Hippocampal formation (tissue), 2 donors: Measurements from ENCODE around the gene SLC35F3.
"Not testable (repeated sequence)": the region's sequence is repeated elsewhere in the genome, so short reads cannot be mapped to it uniquely, and the experiment has no call there.

Source experiments
- DNase-seq, 2 donors: peaks; one replicate each; lab custom pipeline; 2025; lab: John Stamatoyannopoulos, UW

Gene SLC35F3

DNA sequence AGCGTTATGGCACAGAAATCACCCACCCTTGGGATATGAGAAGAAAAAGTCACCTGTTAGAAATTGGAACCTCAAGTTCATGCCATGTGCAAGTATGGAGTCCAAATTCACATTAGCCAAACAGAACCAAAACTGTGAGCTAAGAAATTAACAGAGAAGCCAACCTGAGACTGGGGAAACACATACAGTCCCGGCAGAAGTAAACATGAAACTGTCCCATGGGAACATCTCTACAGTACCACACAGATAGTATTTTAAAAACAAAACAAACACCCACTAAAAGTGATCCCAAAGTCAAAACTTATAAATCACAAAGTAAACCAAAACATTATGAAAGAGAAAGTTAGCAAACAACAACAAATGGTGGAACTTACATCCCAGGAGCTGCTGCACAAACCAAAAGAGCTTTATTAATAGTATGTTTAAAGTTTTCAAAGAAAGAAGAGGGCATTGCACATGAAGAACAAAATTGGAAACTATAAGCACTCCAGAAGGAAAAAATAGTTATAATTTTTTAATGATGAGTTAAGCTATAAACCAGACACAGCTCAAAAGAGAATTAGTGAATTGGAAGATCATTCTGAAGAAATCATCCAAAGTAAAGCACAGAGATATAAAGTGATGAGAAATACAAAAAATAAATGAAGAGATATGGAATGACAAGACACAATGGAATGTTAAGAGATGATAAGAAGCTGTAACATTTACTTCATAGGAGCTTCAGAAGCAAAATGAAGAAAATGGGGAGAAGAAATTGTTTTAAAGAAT is 385.2 kb downstream of the SLC35F3 start:
- no peak for DNase-seq

DNA sequence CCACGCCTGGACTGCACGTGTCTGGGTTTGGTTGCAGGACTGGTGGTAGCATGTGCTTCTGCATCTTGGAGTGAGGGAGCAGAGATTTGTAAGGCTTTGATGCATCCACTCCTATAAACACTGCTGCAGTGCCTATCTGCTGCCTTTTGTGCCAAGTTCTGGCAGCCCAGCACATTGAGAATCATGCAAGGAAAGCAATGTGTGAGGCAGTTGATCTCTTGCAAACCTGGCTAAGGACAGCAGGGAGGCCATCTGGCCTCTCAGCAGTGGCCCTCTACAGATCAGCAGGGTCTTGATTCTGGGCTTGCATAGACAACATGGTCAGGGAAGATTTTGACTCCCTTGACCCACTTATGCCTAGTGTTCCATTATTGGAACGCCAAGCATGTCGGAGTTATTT is 387.5 kb downstream of the SLC35F3 start:
- no peak for DNase-seq

DNA sequence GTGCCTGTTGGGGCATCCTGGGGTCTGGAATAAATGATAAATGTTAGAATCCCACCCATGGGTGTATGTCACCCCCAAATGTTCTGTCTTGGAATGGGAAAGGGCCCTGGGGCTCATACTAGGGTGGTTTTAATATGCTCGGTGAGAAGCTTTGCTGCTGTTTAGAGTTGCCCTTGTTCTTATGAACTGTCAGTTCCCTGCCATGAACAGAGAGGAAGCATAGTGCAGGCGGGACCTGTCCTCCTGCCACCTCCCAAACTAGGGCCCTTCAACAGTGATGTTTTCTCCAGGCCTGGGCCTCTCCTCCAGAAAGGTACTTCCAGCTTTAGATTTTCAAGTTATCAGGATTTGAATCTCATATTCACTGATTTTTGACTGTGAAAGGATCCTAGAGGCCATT is 388.1 kb downstream of the SLC35F3 start:
- DNase-seq, result no peak

DNA sequence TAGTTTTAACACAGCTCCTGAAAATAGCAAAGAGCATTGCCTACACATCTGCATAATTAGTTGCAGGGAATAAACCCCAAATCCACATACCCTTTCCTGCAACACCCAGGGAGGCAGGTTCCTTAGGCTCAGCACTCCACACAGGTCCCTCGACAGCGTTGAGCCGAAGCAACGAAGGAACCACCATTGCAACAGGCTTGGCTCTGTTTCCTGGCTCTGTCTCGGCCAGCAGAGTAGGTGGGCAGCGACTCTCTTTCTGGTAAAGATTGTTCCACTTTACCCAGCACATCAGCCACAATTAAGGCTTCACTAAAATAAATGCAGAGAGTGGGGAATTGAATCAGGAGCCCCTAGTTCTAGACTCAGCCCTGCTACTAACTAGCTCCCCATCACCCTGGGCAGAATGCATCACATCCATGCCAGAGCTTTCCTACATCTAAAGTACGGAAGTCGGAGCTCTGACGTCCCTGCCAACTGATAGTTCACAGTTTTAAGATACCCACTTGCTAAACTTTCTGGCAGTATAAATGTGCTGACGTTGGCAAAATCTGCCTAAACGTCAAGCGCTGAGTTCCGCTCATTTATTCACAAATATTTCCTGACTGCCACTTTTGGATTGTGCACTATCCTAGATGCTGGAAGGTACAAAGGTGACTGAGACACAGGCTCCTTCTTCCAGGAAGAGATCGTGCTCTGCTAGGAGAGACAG is 389.8 kb downstream of the SLC35F3 start:
- no peak for DNase-seq

DNA sequence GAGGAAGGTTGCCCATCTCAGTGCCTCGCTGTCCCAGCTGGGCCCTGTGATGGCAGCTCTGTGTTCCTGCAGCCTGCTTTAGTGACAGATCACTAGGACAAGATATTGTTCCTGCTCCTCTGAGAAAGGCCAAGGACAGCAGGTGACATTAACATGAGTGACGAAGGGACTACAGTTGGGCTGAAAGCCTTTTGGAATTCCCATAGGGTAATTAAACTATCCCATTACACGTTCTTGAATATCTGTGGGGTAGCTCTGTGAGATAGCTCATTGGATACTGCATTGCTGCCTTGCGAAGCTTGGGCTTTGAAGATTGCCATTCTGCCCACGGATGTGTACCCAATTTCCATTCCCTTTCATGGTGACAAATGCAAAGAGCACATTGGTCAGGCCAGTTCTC is 390.6 kb downstream of the SLC35F3 start:
- no peak for DNase-seq

DNA sequence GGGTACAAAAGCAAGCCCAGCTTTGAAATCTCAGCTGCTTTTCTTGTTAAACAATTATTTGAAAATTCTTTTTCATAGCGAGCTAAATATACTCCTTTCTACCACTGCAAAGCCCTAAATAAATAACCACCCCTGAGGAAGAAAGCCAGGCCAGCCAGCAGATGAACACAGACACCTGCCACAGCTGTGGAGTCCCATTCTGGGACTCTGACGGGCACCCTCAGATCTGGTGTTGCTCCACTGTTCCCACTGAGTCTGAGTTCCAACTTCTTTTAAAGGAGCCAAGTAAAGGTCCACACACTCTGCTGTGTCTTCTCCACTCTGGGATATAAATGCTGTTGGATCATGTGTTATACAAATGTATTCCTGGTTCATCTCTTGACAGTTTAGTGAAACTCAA is 391.1 kb downstream of the SLC35F3 start:
- no peak for DNase-seq

DNA sequence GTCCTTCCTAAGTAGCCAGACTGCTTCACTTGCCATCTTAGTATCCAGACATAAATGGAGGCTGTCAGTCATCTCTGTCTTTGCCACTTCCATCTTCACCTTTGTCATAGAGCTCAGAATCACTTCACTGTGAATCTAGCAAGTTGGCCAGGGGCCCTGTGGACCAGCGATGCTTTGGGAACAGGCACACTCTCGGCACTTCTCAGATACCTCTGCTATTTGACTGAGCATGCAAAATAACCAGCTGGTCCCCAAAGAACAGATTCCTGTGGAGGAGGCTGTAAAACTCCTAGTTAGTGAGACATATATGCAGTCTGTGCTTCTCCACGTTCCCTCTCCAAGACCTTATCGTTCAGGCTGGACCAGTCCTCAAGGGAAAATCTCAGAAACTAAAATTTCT is 392.0 kb downstream of the SLC35F3 start:
- peak in 1 of 2 donors; percentile 16 for DNase-seq

DNA sequence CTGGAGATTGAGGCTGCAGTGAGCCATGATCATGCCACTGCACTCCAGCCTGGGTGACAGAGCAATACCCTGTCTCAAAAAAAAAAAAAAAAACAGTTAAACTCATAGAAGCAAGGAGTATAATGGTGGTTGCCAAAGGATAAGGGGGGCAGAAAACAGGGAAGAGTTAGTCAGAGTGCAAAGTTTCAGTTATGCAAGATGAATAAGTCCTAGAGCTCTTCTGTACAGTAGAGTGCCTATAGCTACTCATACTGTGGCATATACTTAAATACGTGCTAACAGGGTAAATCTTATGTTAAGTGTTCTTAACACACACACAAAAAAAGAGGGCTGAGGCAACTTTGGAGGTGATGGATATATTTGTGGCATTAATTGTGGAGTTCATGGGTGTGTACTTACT is 393.2 kb downstream of the SLC35F3 start:
- DNase-seq, result no peak

DNA sequence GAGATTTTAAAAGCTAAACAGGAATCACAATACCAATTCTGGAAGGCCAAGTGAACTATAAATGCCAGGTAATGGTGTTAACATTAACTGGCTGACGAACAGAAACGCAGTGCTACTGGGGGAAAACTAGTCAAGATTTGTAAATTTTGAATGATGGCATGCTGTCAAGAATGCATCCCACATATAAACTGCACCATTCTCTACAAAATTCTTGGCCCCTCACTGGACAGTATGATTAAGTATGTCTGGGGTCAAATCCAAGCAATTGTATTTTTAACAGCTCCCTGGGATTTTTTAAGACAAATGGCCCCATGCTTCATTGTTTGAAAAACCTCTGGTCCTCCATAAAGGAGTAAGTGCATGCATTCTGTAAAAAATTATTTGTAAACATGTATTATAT is 395.6 kb downstream of the SLC35F3 start:
- DNase-seq, result no peak

DNA sequence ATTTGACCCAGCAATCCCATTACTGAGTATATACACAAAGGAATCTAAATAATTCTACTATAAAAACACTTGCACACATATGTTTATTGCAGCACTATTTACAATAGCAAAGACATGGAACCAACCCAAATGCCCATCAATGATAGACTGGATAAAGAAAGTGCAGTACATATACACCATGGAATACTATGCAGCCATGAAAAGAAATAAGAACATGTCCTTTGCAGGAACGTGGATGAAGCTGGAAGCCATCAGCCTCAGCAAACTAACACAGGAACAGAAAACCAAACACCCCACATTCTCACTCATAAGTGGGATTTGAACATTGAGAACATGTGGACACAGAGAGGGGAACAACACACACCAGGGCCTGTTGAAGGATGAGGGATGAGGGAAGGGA is 397.2 kb downstream of the SLC35F3 start:
- not testable (repeated sequence) for DNase-seq

DNA sequence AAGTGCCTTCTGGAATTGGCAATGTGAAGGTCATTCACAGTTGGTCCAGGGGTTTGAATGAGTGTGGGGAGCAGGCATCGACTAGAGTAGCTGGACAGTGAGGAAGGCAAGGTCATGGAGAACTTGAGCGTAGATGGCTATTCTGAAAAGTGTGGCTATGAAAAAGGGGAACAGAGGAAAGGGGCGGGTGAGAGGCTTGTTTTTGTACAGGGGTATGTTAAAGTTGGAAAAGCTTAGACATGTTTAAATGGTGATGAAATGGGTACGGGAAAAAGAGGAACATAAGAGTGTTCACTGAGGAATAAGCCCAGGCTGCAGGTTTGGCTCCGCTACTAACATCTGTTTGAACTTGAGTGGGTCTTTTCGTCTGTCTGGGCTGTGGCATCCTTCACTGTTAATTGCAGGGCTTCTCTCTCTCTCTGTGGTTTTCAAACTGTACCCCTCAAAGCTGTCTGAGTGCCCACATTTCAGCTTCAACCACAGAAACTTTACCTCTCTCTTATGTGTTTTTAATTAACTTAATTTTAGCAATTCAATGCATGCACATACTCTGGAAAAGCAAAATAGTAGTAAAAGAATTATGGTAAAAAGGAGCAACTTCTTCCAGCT is 398.0 kb downstream of the SLC35F3 start:
- no peak for DNase-seq

DNA sequence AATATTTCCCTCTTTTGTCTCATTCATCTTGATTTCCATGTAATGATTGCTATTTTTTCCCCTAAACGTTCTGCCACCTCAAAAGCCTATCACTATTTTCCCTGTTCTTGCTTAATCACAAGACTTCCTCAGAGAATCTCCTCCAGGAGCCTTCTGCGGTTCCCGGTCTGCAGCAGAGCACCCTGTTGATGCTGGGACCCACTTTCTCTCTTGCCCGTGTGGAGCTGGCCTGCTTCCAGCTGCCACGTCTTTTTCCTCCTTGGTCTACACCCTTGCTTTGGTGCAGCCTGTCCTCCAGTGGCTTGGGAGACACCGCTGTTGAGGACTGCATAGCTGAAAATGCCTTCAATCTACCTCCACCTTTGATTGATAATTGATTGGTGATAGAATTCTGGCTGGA is 398.8 kb downstream of the SLC35F3 start:
- no peak for DNase-seq

DNA sequence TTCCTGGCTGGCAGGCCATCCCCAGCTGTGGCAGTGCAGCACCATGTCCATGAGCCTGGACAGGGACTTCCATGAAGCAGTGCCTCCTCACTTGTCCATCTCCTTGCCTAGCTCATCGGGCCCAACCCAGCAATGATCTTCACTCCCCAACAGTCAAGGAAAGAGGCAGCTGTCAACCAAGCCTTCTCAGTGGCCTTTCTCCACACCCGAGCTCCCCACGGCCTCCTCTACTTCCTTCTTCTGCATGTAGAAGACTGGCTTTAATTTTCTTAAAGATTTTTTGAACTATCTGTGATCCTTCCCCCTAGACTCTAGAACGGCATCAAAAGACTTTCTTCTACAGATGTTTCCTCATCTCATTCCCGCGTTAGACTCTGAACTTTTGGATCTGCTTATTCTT is 403.2 kb downstream of the SLC35F3 start:
- no peak for DNase-seq

DNA sequence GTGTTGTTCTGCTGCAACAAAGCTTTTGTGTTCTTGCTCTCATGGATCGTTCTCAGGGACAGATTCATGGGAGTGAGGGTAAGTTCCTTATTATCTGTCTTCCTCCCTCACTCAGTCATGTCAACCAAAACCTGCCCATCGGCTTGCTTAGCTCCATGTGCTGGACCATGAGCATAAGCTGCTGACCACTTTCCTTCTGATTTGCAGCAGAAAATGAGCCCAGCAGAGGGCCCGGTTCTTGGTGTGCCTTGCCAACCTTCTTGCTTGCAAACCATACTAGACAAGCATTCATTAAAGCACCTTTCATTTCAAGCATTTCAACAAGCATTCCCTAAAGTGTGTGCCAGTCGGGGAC is 404.7 kb downstream of the SLC35F3 start:
- no peak for DNase-seq

DNA sequence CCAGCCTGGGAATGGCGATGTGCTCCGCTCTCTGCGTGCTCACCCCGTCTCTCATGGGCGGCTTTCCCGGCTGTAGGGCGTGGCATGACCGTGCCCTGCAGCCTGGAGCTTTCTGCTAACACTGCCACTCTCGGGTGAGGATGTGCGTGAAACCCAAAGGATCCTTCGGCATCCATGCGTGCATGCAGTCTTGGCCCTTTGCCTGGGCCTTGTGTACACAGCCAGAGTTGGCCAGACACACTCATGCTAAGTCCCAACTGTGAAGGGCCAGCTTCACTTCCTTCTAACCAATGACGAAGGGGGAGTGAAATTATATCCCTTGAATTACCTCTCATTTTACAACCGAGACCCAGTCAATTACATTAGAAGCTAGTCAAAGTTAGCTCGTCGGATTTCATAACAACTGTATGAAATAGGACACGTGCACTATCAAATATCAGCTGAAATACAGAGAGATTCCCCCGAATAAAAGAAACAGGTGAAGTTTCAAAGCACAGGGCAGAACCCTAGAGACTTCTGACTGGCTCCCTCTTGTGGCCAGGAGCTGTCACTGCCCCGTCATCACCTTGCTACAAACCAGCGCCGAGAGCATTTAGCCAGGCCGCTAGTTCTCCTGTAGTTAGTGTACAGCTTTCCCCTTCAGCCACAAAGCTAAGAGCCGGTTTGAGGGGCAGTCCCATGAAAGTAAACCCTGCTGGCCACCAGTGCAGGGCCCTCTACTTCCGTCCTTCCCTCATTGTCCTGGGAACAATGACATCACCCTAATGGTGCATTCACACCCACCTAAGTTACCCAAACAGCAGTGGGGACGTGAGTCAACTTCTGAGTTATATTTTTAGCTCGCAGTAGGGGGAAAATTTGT is 405.4 kb downstream of the SLC35F3 start:
- DNase-seq, result peak; percentile 36 to 41

DNA sequence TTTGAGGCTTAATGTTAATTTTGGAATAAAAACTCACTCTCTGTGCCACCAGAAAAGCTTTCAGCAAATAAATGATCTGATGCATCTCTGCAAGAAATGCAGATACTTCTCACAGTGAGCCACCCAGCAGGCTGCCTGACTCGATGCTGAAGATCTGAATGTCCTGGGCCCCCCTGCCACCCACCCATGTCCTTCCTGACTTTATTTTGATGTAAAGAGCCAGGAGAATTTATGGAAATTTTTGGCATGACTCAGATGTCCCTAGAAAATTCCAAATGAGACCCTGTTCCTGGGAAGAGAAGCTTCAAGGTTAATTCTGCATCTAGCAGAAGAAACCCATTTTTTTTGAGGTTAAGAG is 406.0 kb downstream of the SLC35F3 start:
- no peak for DNase-seq

DNA sequence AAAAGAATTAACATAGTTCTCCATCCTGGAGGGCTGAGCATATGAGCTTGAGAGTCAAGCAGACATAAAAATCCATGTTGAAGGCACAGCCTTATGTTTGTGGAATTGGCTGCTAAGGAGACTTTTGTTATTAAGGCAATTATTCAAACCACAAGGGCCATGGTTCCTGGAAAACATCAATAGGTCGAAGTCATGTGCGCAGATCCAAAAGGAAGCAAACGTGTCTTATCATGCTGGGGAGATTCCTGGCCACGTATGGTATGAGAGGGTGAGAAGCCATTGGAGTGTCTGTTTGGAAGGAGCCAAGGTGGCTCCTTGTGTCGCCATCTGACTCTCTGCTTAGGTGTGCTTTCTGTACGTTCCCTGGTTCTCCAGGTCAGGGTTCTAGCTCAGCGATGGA is 406.9 kb downstream of the SLC35F3 start:
- no peak for DNase-seq

DNA sequence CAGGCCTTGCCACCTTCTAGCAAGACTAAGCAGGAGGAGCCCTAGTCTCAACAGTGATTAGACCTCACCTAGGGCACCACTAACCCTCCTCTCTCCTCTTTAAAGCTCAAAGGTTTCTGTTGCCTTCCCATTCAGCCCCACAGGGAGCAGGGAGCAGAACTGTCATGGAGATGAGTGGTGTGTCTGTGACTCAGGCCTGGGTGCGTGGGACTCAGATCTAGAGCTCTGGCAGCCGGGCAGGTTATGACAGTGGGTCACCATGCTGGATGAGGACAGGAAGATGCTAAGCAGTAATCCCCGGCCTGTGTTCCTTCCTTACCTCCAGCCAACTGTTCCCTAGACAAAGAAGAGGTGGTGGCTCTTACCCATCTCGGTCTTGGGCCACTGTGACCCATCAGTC is 408.7 kb downstream of the SLC35F3 start:
- DNase-seq, result no peak

DNA sequence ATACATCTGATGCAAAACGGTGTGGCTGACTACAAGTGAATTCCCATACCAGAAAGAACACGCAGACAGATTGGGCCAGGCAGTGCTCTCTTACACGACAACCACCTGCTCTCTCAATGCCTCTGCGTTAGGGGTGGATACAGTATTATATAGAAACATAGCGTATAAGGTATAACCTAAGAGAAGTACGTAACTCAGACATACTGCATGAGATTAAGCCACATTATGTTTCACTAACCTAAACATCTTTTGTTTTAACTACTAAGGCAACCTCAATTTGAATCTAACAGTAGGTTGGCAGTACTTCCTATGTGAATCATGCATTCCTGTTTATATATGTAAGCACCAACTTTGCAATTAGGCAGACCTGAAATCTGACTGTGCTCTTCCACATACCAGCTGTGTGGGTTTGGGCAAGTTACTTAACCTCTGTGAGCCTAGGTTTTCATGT is 410.6 kb downstream of the SLC35F3 start:
- no peak for DNase-seq

DNA sequence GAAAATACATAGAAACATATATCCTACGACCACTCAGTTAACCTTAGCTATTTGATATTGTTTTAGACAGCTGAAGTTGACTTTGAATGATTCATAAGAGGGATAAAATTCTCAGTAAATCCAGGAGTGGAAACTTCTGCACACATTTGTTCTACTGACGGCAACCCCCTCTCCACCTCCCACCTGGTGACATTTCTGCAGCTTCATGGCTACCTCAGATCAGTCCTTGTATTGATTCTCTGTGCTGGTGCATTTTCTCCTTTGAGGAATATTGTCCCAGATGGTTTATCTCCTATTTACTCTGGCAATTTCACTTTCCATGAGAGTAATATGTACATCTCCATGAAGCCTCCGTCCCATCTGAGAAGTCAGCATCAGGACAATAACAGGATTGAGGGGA is 411.1 kb downstream of the SLC35F3 start:
- no peak for DNase-seq

DNA sequence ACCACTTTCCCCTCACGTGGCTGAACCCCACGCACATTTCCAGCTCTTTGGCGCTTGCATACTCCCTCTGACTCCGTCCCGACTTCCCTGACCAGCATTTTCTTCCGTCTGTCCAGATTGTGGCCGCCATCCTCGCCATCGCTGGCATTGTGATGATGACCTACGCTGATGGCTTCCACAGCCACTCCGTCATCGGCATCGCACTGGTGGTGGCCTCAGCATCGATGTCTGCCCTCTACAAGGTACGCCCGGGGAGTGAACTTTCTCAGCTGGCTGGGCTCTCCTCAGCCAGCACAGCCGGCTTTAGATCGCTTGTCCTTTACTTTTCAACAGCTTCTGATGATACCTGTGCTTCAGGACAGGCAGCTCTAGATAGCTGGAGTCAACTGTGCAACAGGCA is 412.0 kb downstream of the SLC35F3 start:
- DNase-seq, result no peak

DNA sequence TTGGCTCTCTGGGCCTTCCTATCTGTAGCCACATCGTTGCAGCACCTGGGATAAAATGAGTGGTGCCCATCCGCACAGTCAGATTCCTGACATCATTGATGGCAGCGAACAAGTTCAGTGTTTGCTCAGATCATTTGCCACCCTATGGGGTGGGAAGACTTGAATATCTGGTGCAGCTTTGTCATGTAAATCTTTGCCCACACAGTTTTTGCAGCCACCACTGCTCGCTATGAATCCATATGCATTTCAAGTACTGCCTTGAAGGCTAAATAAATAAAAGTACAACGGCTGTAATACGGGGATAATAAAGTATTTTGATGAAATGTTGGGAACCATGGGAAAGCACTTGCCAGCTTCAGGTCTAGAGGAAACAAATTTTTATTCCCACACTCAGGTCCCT is 412.5 kb downstream of the SLC35F3 start:
- DNase-seq, result no peak
